ENCODE data around the gene GNPDA1. TPM values are rescaled to one million over a fixed set of nuclear protein-coding genes. Genes with fewer than 3 reads are reported as not detected.

Gene GNPDA1
- total and polyA plus RNA-seq, 9 of the 15 experiments (the other 6 are each of a cell fraction or from before 2014, with no cell fraction given) = 14.1 to 145 (median 52.2) TPM

DNA sequence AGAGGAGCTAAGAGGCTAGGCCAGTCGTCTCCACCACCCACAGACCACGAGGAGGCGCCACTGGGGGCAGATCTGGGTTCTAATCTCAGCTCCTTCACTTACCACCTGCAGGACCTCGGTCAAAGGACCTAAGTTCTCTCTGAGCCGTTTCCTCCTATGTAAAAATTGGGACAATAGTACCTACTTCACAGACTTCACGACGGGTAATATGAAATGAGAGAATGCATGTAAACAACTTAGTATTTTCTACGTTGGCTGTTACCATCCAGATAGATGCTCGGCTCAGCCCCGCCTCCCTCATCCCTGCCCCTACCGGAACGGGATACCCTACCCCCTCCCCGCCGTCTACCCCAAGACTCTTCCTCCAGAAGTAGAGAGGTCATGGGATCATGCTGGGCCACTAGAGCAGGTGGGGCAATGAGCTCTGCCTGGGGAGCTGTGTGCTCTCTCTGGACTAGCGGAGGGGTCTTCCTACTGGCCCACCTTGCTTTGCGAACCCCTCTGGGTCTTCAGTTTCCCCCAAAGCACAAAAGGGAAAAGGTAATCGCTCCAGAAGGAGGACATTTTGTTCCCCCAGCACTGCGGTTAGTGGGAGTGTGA lies 541 bp downstream of the GNPDA1 start (continued):
- TF ChIP-seq KLF6 (CRISPR knock-in tag; IDR thresholded peaks at IDR 0.05; ENCODE audit: borderline replicate concordance) (no peak), FOXP1 (CRISPR knock-in tag; IDR thresholded peaks at IDR 0.05) (no peak), SMC3 (conservative IDR thresholded peaks at IDR 0.05; ENCODE audit: insufficient read depth, low read depth, low read length) (peak; percentile 32; the same call in 1 of the 2 replicates), TEAD2 (tag; IDR thresholded peaks at IDR 0.05) (no peak), HDAC2 (IDR thresholded peaks at IDR 0.05) (0 out of 2 replicates have a peak, but pooled peaks have one; percentile 54), ZNF445 (CRISPR knock-in tag; IDR thresholded peaks at IDR 0.05; ENCODE audit: low read depth) (no peak), ZNF175 (CRISPR knock-in tag; IDR thresholded peaks at IDR 0.05; ENCODE audit: low read depth) (no peak), ESRRA (IDR thresholded peaks at IDR 0.05; ENCODE audit: borderline replicate concordance, low read depth) (no peak; the same call in 1 of the 2 replicates), ZBTB17 (CRISPR knock-in tag; IDR thresholded peaks at IDR 0.05) (no peak), ZBTB7A (IDR thresholded peaks at IDR 0.05; ENCODE audit: borderline replicate concordance, control insufficient read depth, low read depth, low read length) (peak; percentile 32; the same call in 1 of the 2 replicates), ETV5 (CRISPR knock-in tag; IDR thresholded peaks at IDR 0.05; ENCODE audit: low read depth) (0 out of 2 replicates have a peak, but pooled peaks have one; percentile 7), NFXL1 (CRISPR knock-in tag; IDR thresholded peaks at IDR 0.05) (no peak)
- TF ChIP-seq, protein P1, sequence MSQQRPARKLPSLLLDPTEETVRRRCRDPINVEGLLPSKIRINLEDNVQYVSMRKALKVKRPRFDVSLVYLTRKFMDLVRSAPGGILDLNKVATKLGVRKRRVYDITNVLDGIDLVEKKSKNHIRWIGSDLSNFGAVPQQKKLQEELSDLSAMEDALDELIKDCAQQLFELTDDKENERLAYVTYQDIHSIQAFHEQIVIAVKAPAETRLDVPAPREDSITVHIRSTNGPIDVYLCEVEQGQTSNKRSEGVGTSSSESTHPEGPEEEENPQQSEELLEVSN (IDR thresholded peaks at IDR 0.05; ENCODE audit: borderline replicate concordance in 1 of 2, extremely low read depth in 1 of 2, insufficient read depth in 1 of 2, insufficient read length in 1 of 2, low read depth in 1 of 2, low read length in 1 of 2, poor library complexity in 1 of 2, severe bottlenecking in 1 of 2) = peak in 1 of 2 experiments; percentile 32
- TF ChIP-seq, protein P2, sequence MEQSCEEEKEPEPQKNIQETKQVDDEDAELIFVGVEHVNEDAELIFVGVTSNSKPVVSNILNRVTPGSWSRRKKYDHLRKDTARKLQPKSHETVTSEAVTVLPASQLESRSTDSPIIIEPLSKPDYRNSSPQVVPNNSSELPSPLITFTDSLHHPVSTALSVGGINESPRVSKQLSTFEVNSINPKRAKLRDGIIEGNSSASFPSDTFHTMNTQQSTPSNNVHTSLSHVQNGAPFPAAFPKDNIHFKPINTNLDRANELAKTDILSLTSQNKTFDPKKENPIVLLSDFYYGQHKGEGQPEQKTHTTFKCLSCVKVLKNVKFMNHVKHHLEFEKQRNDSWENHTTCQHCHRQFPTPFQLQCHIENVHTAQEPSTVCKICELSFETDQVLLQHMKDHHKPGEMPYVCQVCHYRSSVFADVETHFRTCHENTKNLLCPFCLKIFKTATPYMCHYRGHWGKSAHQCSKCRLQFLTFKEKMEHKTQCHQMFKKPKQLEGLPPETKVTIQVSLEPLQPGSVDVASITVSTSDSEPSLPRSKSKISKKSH (CRISPR knock-in tag; IDR thresholded peaks at IDR 0.05) = no peak
- TF ChIP-seq, protein P3, sequence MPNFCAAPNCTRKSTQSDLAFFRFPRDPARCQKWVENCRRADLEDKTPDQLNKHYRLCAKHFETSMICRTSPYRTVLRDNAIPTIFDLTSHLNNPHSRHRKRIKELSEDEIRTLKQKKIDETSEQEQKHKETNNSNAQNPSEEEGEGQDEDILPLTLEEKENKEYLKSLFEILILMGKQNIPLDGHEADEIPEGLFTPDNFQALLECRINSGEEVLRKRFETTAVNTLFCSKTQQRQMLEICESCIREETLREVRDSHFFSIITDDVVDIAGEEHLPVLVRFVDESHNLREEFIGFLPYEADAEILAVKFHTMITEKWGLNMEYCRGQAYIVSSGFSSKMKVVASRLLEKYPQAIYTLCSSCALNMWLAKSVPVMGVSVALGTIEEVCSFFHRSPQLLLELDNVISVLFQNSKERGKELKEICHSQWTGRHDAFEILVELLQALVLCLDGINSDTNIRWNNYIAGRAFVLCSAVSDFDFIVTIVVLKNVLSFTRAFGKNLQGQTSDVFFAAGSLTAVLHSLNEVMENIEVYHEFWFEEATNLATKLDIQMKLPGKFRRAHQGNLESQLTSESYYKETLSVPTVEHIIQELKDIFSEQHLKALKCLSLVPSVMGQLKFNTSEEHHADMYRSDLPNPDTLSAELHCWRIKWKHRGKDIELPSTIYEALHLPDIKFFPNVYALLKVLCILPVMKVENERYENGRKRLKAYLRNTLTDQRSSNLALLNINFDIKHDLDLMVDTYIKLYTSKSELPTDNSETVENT (CRISPR knock-in tag; IDR thresholded peaks at IDR 0.05) = no peak
